Panc1 (cell line): Measurements from ENCODE around the gene VARS2.

Experiments used
- POLR2AphosphoS5 ChIP-seq: IDR thresholded peaks from 2 replicates; pipeline ENCODE4 v1.6.1; 2012; ENCODE audit warnings: mild to moderate bottlenecking, low read depth, low read length, moderate library complexity
- TCF7L2 ChIP-seq: IDR thresholded peaks from 2 replicates; pipeline ENCODE4 v1.6.1; 2011; ENCODE audit warnings: mild to moderate bottlenecking, low read depth, low read length, inconsistent platforms
- TF ChIP-seq, protein P1 (sequence below): fragments of 450-650 bp; IDR thresholded peaks from 2 replicates; pipeline ENCODE4 v1.5.1; 2017; ENCODE audit warnings: mild to moderate bottlenecking
- TF ChIP-seq, protein P2 (sequence below), 2 experiments: IDR thresholded peaks; 2 replicates each; pipeline ENCODE4 v1.6.1; 2011 to 2012; ENCODE audit warnings: low read depth in 2 of 2, control low read depth in 1 of 2, low read length in 1 of 2, mild to moderate bottlenecking in 1 of 2, moderate library complexity in 1 of 2; ENCODE audit not compliant: insufficient read depth in 1 of 2

DNA sequence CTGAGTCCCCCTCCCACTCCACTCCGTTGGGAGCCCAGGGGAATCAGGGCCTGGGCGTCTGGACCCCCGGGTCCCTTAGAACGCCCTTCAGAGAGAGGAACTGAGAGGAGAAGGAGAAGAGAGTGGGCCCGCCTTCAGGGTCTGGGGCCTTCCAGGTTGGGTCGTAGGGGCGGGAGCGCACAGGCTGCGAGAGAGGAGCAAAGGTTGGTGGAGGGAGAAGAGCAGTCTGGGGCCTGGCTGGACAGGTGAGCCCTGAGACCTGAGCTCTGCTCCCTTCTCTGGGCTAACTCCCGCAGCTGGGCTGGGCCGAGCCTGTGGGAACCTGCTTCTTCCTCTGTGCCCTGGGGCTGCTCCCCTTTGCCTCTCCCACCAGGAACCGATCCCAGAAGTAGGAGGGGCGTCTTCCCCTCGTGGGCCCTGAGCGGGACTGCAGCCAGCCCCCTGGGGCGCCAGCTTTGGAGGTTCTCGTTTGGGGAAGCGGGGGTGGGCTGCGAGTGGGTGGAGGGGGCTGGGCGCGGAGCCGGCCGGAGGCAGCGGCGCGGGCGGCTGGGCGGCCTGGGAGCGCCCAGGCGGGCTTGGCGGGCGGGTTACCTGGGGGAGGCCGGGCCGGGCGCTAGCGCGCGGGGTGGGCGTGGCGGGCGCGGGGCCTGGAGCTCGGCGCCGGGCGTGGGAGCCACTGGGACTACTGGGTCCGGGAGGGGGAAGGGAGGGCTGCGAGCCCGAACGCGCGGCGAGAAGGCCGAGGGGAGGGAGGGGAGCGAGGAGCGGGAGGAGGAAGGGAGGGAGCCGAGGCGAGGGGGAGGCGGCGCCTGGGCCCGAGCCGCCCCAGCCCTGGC lies 30.1 kb upstream of the VARS2 start, which contains the start of gene DDR1:
- TF ChIP-seq, protein P1, sequence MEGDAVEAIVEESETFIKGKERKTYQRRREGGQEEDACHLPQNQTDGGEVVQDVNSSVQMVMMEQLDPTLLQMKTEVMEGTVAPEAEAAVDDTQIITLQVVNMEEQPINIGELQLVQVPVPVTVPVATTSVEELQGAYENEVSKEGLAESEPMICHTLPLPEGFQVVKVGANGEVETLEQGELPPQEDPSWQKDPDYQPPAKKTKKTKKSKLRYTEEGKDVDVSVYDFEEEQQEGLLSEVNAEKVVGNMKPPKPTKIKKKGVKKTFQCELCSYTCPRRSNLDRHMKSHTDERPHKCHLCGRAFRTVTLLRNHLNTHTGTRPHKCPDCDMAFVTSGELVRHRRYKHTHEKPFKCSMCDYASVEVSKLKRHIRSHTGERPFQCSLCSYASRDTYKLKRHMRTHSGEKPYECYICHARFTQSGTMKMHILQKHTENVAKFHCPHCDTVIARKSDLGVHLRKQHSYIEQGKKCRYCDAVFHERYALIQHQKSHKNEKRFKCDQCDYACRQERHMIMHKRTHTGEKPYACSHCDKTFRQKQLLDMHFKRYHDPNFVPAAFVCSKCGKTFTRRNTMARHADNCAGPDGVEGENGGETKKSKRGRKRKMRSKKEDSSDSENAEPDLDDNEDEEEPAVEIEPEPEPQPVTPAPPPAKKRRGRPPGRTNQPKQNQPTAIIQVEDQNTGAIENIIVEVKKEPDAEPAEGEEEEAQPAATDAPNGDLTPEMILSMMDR, result no peak
- TF ChIP-seq POLR2AphosphoS5 (no peak), TCF7L2 (no peak)
- TF ChIP-seq, protein P2, sequence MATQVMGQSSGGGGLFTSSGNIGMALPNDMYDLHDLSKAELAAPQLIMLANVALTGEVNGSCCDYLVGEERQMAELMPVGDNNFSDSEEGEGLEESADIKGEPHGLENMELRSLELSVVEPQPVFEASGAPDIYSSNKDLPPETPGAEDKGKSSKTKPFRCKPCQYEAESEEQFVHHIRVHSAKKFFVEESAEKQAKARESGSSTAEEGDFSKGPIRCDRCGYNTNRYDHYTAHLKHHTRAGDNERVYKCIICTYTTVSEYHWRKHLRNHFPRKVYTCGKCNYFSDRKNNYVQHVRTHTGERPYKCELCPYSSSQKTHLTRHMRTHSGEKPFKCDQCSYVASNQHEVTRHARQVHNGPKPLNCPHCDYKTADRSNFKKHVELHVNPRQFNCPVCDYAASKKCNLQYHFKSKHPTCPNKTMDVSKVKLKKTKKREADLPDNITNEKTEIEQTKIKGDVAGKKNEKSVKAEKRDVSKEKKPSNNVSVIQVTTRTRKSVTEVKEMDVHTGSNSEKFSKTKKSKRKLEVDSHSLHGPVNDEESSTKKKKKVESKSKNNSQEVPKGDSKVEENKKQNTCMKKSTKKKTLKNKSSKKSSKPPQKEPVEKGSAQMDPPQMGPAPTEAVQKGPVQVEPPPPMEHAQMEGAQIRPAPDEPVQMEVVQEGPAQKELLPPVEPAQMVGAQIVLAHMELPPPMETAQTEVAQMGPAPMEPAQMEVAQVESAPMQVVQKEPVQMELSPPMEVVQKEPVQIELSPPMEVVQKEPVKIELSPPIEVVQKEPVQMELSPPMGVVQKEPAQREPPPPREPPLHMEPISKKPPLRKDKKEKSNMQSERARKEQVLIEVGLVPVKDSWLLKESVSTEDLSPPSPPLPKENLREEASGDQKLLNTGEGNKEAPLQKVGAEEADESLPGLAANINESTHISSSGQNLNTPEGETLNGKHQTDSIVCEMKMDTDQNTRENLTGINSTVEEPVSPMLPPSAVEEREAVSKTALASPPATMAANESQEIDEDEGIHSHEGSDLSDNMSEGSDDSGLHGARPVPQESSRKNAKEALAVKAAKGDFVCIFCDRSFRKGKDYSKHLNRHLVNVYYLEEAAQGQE (IDR thresholded peaks at IDR 0.05; ENCODE audit: insufficient read depth in 1 of 2, low read depth in 2 of 2, low read length in 1 of 2), result no peak
